Body of pancreas (tissue), 4 donors: ENCODE results near the gene AATF. TPM values are rescaled to one million over a fixed set of nuclear protein-coding genes. Genes with fewer than 3 reads are reported as not detected.

Experiments
- ATAC-seq: fragments of 150-250 bp; one replicate; pipeline ENCODE4 v1.9.1; 2016
- DNase-seq, 4 donors: peaks; one replicate each; pipeline ENCODE4 v3.0.0-alpha.2; 2019
- H3K27ac ChIP-seq, 4 donors: fragments of 200-600 bp; sonication (generic); 1 replicate in 3 of 4; 2 replicates in 1 of 4; pipeline versions ENCODE4 v1.5.1 to v1.6.1; 2016 to 2019; ENCODE audit warnings: mild to moderate bottlenecking in 1 of 4, mixed read lengths in 1 of 4, moderate library complexity in 1 of 4
- H3K27me3 ChIP-seq, 2 donors: fragments of 200-600 bp; sonication (generic); one replicate each; pipeline ENCODE4 v1.6.0; 2016; ENCODE audit warnings: mild to moderate bottlenecking in 1 of 2
- H3K36me3 ChIP-seq, 2 donors: fragments of 200-600 bp; sonication (generic); replicated peaks in 1 of 2; 2 replicates each; pipeline ENCODE4 v1.5.1; 2016; ENCODE audit warnings: low read depth in 2 of 2; ENCODE audit not compliant: insufficient read depth in 1 of 2
- H3K4me1 ChIP-seq: fragments of 200-600 bp; sonication (generic); one replicate; pipeline ENCODE4 v1.6.0; 2016
- H3K4me3 ChIP-seq, 2 donors: fragments of 200-600 bp; sonication (generic); 1 replicate in 1 of 2; 2 replicates in 1 of 2; pipeline ENCODE4 v1.5.1; 2016 to 2019
- H3K9me3 ChIP-seq, 3 donors: fragments of 200-600 bp; sonication (generic); 1 replicate in 2 of 3; 2 replicates in 1 of 3; pipeline ENCODE4 v1.5.1; 2016
- CTCF ChIP-seq, 7 experiments: fragments of 450-650 bp in 4 of 7; fragments of 200-600 bp in 3 of 7; sonication (generic) in 3 of 7; IDR thresholded peaks; one replicate each; pipeline ENCODE4 v1.5.1; 2016 to 2019; ENCODE audit warnings: antibody characterized with exemption in 7 of 7
- POLR2A ChIP-seq, 3 donors: fragments of 450-650 bp; IDR thresholded peaks; one replicate each; pipeline ENCODE4 v1.6.1; 2016; ENCODE audit warnings: antibody characterized with exemption in 3 of 3, mild to moderate bottlenecking in 2 of 3
- WGBS, 2 donors: methylation state at CpG; one replicate each; pipeline ENCODE4 v1.1.5; 2017; 5-methylcytosine and 5-hydroxymethylcytosine counted together
- intact Hi-C: fragments of 100-400 bp; cut with DNase I; formaldehyde crosslinking; loops from one replicate; pipeline ENCODE4 v1.15.1; 2023
- total RNA-seq, 2 donors: library from RNA; depleted of rRNA; stranded (reverse); fragments of >200 nt; gene quantifications; one replicate each; pipeline ENCODE4 v1.1.0, GENCODE V29; 2016

AATF gene
- total RNA-seq, 2 donors from 2014 or later = 16.5 to 28.3 TPM

DNA sequence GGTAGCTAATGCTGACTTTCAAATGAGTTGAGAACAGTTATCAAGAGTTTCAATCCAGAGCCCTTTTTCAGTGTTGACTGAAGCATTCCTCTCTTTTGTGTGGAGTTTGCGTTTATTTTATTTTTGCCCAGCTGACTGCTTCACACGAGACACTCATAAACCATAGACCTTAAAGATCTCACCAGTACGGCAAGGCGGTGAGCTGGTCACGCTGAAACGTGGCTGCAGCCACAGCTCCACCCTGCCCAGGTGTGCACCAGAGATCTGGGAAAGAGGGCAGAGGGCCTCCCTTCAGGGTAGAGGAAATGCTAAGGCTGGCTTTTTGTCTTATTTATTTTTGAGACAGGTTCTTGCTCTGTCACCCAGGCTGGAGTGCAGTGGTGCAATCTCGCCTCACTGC, 112.2 kb downstream of the AATF start:
- Histone ChIP-seq H3K4me3 (no peak overlapping the region), H3K36me3 (peaks cover 0 to 10% of the 10 kb centered on the region in 2 donors), H3K27ac (no peak overlapping the region), H3K4me1 (no peaks in the 10 kb centered on the region), H3K27me3 (no peaks in the 10 kb centered on the region), H3K9me3 (no peaks in the 10 kb centered on the region)
- TF ChIP-seq POLR2A (IDR thresholded peaks at IDR 0.05) (no peak), CTCF (IDR thresholded peaks at IDR 0.05) (no peak)
- ATAC-seq (no peak), DNase-seq (no peak)
- WGBS, 2 donors = 32 to 45% methylated on average over 7 of the region's 7 CpGs
- intact Hi-C loops = no loop called here

DNA sequence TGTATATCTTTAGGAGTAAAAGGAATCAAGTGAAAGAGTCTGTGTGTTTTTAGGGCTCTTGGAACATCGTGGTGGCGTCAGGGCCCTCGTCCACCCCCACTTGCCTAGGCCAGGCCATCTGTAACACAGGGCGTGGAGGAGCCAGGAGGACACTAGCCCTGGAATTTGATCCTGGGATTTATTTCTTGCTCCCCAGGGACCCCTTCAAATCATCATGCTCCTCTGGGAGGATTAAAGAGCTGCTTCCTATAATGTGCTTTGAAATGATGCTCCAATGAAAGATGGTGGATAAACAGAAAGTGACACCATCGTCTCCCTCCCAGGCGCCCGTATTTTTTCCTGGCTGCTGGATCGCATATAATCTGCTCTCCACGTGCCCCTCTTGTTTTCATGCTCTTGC, 113.3 kb downstream of the AATF start:
- no peaks in the 10 kb centered on the region for H3K4me1 ChIP-seq
- intact Hi-C loops = no loop called here
- no peak for TF ChIP-seq POLR2A (IDR thresholded peaks at IDR 0.05)
- TF ChIP-seq CTCF (IDR thresholded peaks at IDR 0.05) = no peak
- no peak overlapping the region for H3K27ac ChIP-seq
- H3K9me3 ChIP-seq = no peaks in the 10 kb centered on the region
- H3K4me3 ChIP-seq = no peak overlapping the region
- no peak for DNase-seq
- 65 to 67% methylated on average over 9 of the region's 9 CpGs for WGBS, 2 donors
- H3K36me3 ChIP-seq = peaks cover 0 to 2% of the 10 kb centered on the region in 2 donors
- no peak for ATAC-seq
- H3K27me3 ChIP-seq = no peaks in the 10 kb centered on the region

DNA sequence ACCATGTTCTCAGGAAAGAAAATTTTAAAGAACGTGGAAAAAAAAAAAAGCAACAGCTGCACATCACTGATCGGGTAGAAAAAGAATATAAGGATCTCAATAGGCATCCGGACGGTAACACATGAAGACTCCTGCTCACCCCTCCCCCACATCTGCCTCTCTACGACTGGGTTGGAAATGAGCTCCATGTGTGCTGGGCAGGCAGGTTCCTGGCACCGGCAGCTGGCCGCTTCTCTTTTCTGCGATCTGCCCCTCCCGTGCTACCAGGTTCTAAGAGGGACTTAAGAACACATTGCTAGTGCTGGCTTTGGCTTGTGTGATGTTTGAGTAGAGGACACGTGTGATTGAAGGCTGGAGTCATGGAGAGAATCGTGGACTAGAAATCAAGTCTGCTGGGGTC, 115.5 kb downstream of the AATF start:
- H3K27ac ChIP-seq = no peak overlapping the region
- no peaks in the 10 kb centered on the region for H3K9me3 ChIP-seq
- ATAC-seq = no peak

GRCh38 chr17:37064956-37065355, 116.2 kb downstream of the AATF start:
- Histone ChIP-seq H3K4me3 (no peak overlapping the region), H3K9me3 (no peaks in the 10 kb centered on the region), H3K27ac (no peak overlapping the region), H3K4me1 (no peaks in the 10 kb centered on the region), H3K36me3 (no peaks in the 10 kb centered on the region), H3K27me3 (no peaks in the 10 kb centered on the region)
- TF ChIP-seq CTCF (IDR thresholded peaks at IDR 0.05) (no peak), POLR2A (IDR thresholded peaks at IDR 0.05) (no peak)
- DNase-seq (no peak), ATAC-seq (no peak)
- WGBS, 2 donors = 80 to 82% methylated on average over 8 of the region's 8 CpGs
- intact Hi-C loops = no loop called here

More for the DNA sequence above, 115.5 kb downstream of the AATF start:
- 43 to 47% methylated on average over 10 to 11 of the region's 11 CpGs for WGBS, 2 donors
- Histone ChIP-seq H3K27me3 (no peaks in the 10 kb centered on the region), H3K4me1 (no peaks in the 10 kb centered on the region), H3K36me3 (no peaks in the 10 kb centered on the region), H3K4me3 (no peak overlapping the region)
- no peak for TF ChIP-seq CTCF (IDR thresholded peaks at IDR 0.05)
- TF ChIP-seq POLR2A (IDR thresholded peaks at IDR 0.05) = no peak
- intact Hi-C loops = no loop called here
- no peak for DNase-seq

DNA sequence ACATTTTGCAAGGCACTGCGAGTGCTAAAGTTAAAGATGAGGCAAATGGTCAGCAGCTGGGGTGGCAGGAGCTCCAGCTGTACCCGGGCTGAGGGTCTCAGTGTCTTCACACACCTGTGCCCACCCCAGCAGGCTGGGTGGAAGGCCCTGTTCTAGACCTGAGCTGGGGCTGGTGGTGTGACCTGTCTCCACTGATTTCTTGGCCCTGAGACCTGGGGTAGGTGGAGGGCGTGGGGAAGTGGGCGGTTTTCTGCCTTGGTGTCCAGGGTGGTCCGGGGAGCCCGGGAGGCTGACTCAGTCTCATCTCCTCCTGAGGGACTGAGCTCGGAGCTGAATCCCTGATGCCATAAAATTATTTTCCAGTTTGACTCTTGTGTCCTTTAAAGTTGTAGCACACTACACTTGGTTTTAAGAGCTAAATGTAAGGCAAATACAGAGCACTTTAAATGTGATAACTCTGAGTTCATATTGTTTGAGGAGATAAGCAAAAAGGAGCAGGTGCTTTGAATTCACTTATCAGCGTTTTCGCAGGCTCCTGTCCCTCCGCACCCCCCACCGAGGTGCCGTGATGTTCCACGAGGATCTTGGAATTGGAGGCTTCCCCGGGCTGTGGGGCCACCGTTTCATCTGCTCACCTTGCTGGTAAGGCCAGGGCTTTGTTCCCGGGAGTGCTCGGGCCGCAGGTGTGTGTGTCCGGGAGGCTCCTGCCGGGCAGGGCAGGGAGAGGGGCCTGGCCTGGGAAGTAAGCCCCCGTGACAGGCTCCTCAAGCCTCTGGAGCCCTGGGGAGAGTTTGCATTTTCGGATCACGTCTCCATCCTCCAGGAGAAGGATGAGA, 117.0 kb downstream of the AATF start:
- DNase-seq = no peak
- TF ChIP-seq POLR2A (IDR thresholded peaks at IDR 0.05) (no peak), CTCF (IDR thresholded peaks at IDR 0.05) (no peak)
- H3K4me1 ChIP-seq = no peaks in the 10 kb centered on the region
- WGBS, 2 donors = 22 to 35% methylated on average over 19 to 23 of the region's 23 CpGs
- ATAC-seq = no peak
- intact Hi-C loops = no loop called here
- H3K4me3 ChIP-seq = no peak overlapping the region
- no peaks in the 10 kb centered on the region for H3K9me3 ChIP-seq
- H3K36me3 ChIP-seq = no peaks in the 10 kb centered on the region
- H3K27me3 ChIP-seq = no peaks in the 10 kb centered on the region
- no peak overlapping the region for H3K27ac ChIP-seq
